Measurements from ENCODE around the gene UBE2Z. TPM values are rescaled to one million over a fixed set of nuclear protein-coding genes. Genes with fewer than 3 reads are reported as not detected.
A peak's percentile ranks its signal among the peaks of the same experiment; 100 is the strongest.

Gene UBE2Z
- total RNA-seq, 1 experiment from 2014 or later = 223 TPM

GRCh38 chr17:48912476-48912875, 4.3 kb downstream of the UBE2Z start:
- POLR2A ChIA-PET = no interaction called here
- CTCF ChIA-PET = no interaction called here
- H3K9me3 ChIP-seq (ENCODE audit: control insufficient read depth, insufficient read depth, low read depth, low read length) = no peaks in the 10 kb centered on the region
- intact Hi-C loops (cut with micrococcal nuclease; ENCODE audit: unreplicated experiment) = no loop called here
- H3K27me3 ChIP-seq (ENCODE audit: control insufficient read depth, insufficient read depth, low read length) = no peaks in the 10 kb centered on the region
- no peak overlapping the region for H3K27ac ChIP-seq (ENCODE audit: low read length)
- in situ Hi-C loops (cut with HindIII; ENCODE audit: low pct_unique_long_range_greater_than_20kb, low sequenced_read_pairs) = no loop called here
- no peak for TF ChIP-seq REST (IDR thresholded peaks at IDR 0.05; ENCODE audit: insufficient read depth in 1 of 2, low read depth in 2 of 2, low read length in 1 of 2)
- TF ChIP-seq CTCF (IDR thresholded peaks at IDR 0.05) = no peak
- TF ChIP-seq TCF7L2 (IDR thresholded peaks at IDR 0.05; ENCODE audit: low read depth, low read length) = no peak
- peaks cover 44% of the 10 kb centered on the region for H3K4me1 ChIP-seq (ENCODE audit: control insufficient read depth, insufficient read depth, low read length)
- ATAC-seq (no peak), DNase-seq (ENCODE audit: low read depth, low spot score) (no peak)
- H3K4me3 ChIP-seq (ENCODE audit: low read depth in 2 of 2, low read length in 2 of 2) = no peak overlapping the region
- peaks cover 38% of the 10 kb centered on the region for H3K36me3 ChIP-seq (ENCODE audit: control insufficient read depth, insufficient read depth, low read length)
- BruUV-seq (replicated peaks) = no TSS peak

- in situ Hi-C loops (cut with HindIII; ENCODE audit: low pct_unique_long_range_greater_than_20kb, low sequenced_read_pairs) (no loop called here), intact Hi-C loops (cut with micrococcal nuclease; ENCODE audit: unreplicated experiment) (no loop called here)
- peaks cover 28% of the 10 kb centered on the region for H3K4me1 ChIP-seq (ENCODE audit: control insufficient read depth, insufficient read depth, low read length)
- ATAC-seq (peak; percentile 81), DNase-seq (ENCODE audit: low read depth, low spot score) (no peak)
- TF ChIP-seq POLR2AphosphoS5 (IDR thresholded peaks at IDR 0.05; ENCODE audit: low read depth, low read length) (no peak), REST (IDR thresholded peaks at IDR 0.05; ENCODE audit: insufficient read depth in 1 of 2, low read depth in 2 of 2, low read length in 1 of 2) (no peak), TCF7L2 (IDR thresholded peaks at IDR 0.05; ENCODE audit: low read depth, low read length) (no peak), SIN3A (IDR thresholded peaks at IDR 0.05; ENCODE audit: borderline replicate concordance, insufficient read depth, low read depth, low read length) (no peak), CTCF (IDR thresholded peaks at IDR 0.05) (no peak)
- H3K9me3 ChIP-seq (ENCODE audit: control insufficient read depth, insufficient read depth, low read depth, low read length) = no peaks in the 10 kb centered on the region
- BruUV-seq (replicated peaks) = TSS peak; percentile 3
- peaks cover 47% of the 10 kb centered on the region for H3K36me3 ChIP-seq (ENCODE audit: control insufficient read depth, insufficient read depth, low read length)
- H3K27ac ChIP-seq (ENCODE audit: low read length) = 0 out of 2 replicates have a peak overlapping the region, but pooled peaks have one; percentile 23
- no peak overlapping the region for H3K4me3 ChIP-seq (ENCODE audit: low read depth in 2 of 2, low read length in 2 of 2)
- ChIA-PET POLR2A (interaction anchor here (0.6 to 0.8 kb wide), 4 partner anchors 23 to 720 kb away, joined by 3 to 6 read pairs (median 4); partner anchors contain the start of gene ATP5MC1), CTCF (no interaction called here)
- H3K27me3 ChIP-seq (ENCODE audit: control insufficient read depth, insufficient read depth, low read length) = no peaks in the 10 kb centered on the region
These were observed 7.5 kb downstream of the UBE2Z start for GRCh38 chr17:48915459-48916282.
